RPMI8226 (cell line): ENCODE results near the gene TRIM47.

ENCODE experiments used
- DNase-seq: peaks from one replicate; pipeline ENCODE4 v3.0.0-alpha.2; 2015

TRIM47 gene

GRCh38 chr17:75828076-75828400 is 50.3 kb downstream of the TRIM47 start:
- DNase-seq: no peak

- peak; percentile 74 for DNase-seq
Observed at GRCh38 chr17:75827308-75828075, 50.9 kb downstream of the TRIM47 start.

GRCh38 chr17:75826561-75827307 is 51.6 kb downstream of the TRIM47 start:
- DNase-seq: no peak

- DNase-seq: no peak
Observed at GRCh38 chr17:75825748-75826370, 52.5 kb downstream of the TRIM47 start.

GRCh38 chr17:75825149-75825552 is 53.2 kb downstream of the TRIM47 start:
- no peak for DNase-seq

- DNase-seq: no peak
Observed at GRCh38 chr17:75824666-75825065, 53.7 kb downstream of the TRIM47 start.
